NCI-H345 (cell line): ENCODE data around the gene ACCSL.

ENCODE experiments used
- DNase-seq: peaks from one replicate; lab custom pipeline; 2025; lab: John Stamatoyannopoulos, UW

ACCSL gene

GRCh38 chr11:44018127-44018521 lies 29.7 kb upstream of the ACCSL start:
- DNase-seq, result no peak

DNA sequence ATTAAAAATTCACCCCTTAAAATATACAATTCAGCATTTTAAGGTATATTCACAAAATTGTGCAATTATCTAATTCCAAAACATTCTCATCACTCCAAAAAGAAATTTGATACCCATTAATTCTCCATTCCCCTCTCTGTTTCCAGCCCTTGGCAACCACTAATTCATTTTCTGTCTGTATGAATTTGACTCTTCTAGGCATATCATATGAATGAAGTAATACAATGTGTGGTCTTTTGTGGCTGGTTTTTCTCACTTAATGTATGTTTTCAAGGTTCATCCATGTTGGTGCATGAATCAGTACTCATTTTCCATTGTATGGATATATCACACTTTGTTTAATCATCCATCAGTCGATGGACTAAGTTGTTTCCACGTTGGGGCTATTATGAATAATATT lies 29.0 kb upstream of the ACCSL start:
- DNase-seq, result no peak

GRCh38 chr11:44024977-44025376 lies 22.8 kb upstream of the ACCSL start:
- DNase-seq, result no peak

GRCh38 chr11:44025727-44026126 lies 22.1 kb upstream of the ACCSL start:
- DNase-seq, result no peak

DNA sequence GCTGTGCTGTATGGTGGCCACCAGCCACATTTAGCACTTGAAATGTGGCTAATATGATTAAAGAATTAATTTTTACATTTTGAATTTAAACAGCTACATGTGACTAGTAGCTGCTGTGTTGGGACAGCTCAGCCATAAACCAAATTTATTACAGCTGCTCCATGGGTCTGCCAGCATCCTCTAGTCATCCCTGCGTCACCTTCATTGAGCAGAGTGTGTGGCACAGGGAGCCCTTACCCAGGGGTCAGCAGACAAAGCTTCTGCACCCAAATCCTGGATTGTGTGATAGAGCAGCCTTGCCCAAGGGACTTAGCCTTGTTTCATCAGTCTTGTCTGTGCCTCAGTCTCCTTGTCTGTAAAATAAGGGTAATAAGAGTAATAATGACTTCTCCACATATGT lies 19.4 kb upstream of the ACCSL start:
- DNase-seq, result no peak

GRCh38 chr11:44028816-44029506 lies 18.8 kb upstream of the ACCSL start:
- DNase-seq, result no peak

GRCh38 chr11:44029507-44029845 lies 18.3 kb upstream of the ACCSL start:
- DNase-seq, result no peak

GRCh38 chr11:44029977-44030911 lies 17.5 kb upstream of the ACCSL start:
- DNase-seq, result no peak

GRCh38 chr11:44030996-44031395 lies 16.8 kb upstream of the ACCSL start:
- DNase-seq, result no peak

DNA sequence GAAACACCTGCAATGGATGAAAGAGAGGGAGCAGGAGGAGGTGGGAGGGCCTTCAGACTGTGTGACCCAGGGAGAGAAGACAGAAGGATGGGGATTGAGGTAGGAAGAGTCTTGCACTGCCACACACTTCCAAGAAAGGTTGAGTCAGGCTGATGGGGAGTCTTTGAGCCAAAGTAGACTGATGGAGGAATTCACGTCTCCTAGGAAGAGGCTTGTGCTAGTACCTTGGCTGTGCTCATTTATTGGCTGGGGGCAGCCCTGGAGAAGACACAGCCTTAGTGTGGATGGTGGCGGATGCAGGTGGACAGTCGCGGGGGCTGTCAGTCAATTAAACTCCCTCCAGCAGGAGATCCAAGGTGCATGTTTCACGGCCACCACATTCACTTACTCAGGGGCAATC lies 16.2 kb upstream of the ACCSL start:
- DNase-seq, result no peak

- no peak for DNase-seq
These were observed 15.3 kb upstream of the ACCSL start for GRCh38 chr11:44032299-44033085.

DNA sequence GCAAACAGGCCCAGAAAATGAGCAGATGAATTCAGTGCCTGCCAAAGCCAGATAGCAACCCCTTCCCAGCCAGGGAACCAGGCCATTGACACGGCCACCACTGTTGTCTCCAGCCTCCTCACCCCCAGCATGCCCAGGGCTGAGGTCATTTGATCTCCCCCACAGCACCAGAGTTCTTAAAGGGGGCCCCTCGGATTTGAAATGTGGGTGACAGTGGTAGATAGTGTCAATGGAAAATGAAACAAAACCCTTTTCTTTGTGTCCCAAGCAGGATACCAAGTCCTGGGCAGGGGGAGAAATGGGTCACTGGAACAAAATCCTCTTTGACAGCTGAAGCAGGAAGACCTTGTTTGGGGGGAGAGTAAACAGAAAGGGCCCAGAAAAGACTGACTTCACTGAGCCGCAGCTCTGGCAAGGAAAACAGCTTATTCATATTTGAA lies 14.3 kb upstream of the ACCSL start:
- no peak for DNase-seq

- DNase-seq, result no peak
These were observed 13.9 kb upstream of the ACCSL start for GRCh38 chr11:44033856-44034255.

DNA sequence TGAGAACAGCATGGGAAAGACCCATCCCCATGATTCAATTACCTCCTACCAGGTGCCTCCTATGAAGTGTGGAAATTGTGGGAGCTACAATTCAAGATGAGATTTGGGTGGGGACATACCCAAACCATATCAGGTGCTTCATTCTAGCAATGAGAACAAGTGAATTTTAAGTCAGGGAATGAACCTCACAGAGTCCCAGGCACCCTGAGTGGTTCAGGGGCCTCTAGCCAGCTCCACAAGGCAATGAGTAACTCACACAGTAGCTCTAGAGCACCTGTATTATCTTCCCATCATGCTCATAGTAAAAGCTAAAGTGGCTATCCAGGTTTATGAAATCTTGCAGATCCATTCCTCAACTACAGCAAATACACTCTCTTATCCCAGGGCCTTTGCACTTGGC lies 13.1 kb upstream of the ACCSL start:
- DNase-seq, result no peak

DNA sequence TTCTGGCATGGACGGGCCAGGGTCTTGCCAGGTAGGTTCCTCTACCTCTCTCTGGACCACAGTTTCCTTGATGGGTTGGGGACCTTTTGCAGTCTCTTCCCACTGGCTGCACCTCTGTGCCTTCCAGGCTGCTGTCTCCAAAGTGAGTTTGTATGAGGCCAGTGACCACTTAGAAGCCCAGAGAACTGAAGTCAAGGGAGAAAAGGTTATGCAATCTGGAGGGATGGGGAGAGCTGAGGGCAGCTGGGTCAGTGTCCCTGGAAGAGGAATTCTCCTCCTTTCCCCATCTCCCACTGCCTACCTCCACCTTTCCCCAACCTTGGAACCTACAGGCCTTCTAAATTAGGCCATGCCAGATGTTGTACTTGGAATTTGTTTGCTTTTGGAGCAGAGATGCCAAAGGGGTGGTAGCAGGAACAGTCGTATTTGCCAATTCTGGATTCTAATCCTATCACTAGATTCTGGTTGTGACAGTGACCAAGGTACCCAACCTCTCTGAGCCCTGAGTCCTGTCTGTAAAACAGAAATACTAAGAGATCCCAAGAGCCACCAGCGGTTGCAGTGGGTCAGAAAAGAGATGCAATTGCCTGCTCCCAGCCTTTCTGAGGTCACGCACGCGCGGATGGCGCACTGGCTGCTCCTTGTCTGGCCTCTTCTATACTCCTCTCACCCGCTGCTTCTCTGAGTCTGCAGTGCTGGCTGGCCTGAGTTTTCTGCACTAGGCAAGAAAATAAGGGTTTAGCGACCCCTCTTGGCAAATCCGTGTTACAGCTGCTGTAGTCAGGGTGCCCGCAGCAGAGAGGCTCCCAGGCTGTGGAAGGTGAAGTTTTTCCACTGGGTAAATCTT lies 10.7 kb upstream of the ACCSL start:
- peak; percentile 56 for DNase-seq

GRCh38 chr11:44037658-44037998 lies 10.2 kb upstream of the ACCSL start:
- DNase-seq, result no peak

GRCh38 chr11:44043157-44043556 lies 4.6 kb upstream of the ACCSL start:
- DNase-seq, result no peak

DNA sequence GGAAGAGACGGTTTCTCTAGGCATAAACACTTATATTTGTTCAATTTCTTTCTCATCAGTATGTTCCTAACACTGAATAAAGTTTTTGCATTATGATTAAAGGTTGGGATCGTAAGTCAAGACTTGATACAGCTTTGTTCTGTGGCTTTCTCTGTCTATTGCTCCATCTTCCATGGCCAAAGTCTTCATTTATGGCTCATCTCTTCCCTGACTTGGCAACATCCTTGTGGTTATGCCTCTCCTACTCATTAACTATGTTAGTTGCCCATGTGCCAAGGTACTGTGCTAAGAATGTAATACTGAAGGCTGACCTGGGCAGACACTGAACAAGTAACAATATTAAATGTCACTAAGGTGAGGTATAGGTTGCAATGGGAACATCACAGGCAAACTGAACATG lies 1.6 kb upstream of the ACCSL start:
- DNase-seq, result no peak

GRCh38 chr11:44047298-44047697 lies 483 bp upstream of the ACCSL start:
- no peak for DNase-seq

DNA sequence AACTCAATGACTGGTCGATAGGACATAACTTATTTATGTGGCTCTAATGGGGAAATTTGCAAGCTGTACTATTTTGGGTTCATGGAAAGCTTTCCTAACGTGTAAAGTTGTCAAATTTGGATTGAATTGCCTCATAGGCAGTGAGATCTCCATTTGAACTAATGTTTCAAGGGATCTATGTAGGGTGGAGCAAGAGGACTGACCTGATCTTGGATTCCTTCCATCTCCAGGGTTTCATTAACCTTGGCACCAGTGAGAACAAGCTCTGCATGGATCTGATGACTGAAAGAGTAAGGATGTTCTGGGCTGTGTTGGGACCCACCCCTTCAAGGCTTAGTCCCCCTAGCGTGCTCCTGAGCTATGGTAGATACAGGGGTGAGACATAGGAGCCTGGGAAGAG lies 2.1 kb downstream of the ACCSL start:
- DNase-seq, result no peak

- no peak for DNase-seq
These were observed 3.4 kb downstream of the ACCSL start for GRCh38 chr11:44051171-44051570.

DNA sequence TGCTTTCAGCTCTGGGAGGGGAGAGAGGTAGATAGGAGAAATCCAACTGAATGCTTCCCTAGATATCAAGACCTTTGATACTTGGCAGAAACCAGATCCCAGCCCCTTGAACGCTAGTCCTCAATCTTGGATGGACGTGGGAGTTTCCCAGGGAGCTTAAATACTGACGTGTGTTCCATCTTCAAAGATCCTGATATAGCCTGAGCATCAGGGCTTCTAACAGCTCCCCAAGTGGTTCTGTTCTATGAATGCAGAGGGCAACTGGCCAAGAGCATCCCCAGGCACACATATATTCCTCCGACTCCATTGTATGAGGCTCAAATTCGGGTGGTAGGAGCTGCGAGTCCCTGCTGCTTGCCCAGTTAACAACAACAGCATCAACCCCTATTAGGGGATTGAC lies 9.6 kb downstream of the ACCSL start:
- DNase-seq, result no peak
